GM23338 (cell line): ENCODE data around the gene CACNA1H. TPM values are rescaled to one million over a fixed set of nuclear protein-coding genes. Genes with fewer than 3 reads are reported as not detected.

ENCODE experiments used
- ATAC-seq: fragments of 200-7000 bp; cut with Tn5 transposase; 3 replicates; pipeline ENCODE4 v1.9.1; 2020
- DNase-seq: peaks from one replicate; pipeline ENCODE4 v3.0.0-alpha.2; 2015; ENCODE audit warnings: low spot score
- H2AFZ ChIP-seq: fragments of 200-600 bp; sonication (generic); 2 replicates; pipeline ENCODE4 v1.8.0; 2016; ENCODE audit warnings: antibody characterized with exemption, mild to moderate bottlenecking, moderate library complexity
- H3F3A ChIP-seq: fragments of 200-600 bp; sonication (generic); replicated peaks from 2 replicates; pipeline ENCODE4 v1.8.0; 2017; ENCODE audit warnings: antibody characterized with exemption, mixed run types, low read depth
- H3K27ac ChIP-seq: fragments of 200-600 bp; sonication (generic); 2 replicates; pipeline ENCODE4 v1.6.1; 2016; ENCODE audit warnings: low read depth
- H3K27me3 ChIP-seq: fragments of 200-600 bp; sonication (generic); 2 replicates; pipeline ENCODE4 v1.8.0; 2016; ENCODE audit warnings: mild to moderate bottlenecking, mixed run types, moderate library complexity; ENCODE audit not compliant: insufficient read depth
- H3K36me3 ChIP-seq: fragments of 200-600 bp; sonication (generic); 2 replicates; pipeline ENCODE4 v1.8.0; 2016; ENCODE audit warnings: mild to moderate bottlenecking; ENCODE audit not compliant: insufficient read depth
- H3K4me1 ChIP-seq: fragments of 200-600 bp; sonication (generic); 2 replicates; pipeline ENCODE4 v1.8.0; 2016; ENCODE audit warnings: mild to moderate bottlenecking, moderate library complexity; ENCODE audit not compliant: insufficient read depth
- H3K4me2 ChIP-seq: fragments of 200-600 bp; sonication (generic); 2 replicates; pipeline ENCODE4 v1.7.1; 2017; ENCODE audit warnings: mixed run types
- H3K4me3 ChIP-seq: fragments of 200-600 bp; sonication (generic); 2 replicates; pipeline ENCODE4 v1.6.1; 2016; ENCODE audit warnings: mixed run types
- H3K79me2 ChIP-seq: fragments of 200-600 bp; sonication (generic); replicated peaks from 2 replicates; pipeline ENCODE4 v1.8.0; 2017; ENCODE audit warnings: mild to moderate bottlenecking; ENCODE audit not compliant: insufficient read depth
- H3K9me2 ChIP-seq: fragments of 200-600 bp; sonication (generic); 2 replicates; pipeline ENCODE4 v1.8.0; 2017; ENCODE audit not compliant: insufficient read depth
- H4K20me1 ChIP-seq: fragments of 200-600 bp; sonication (generic); replicated peaks from 2 replicates; pipeline ENCODE4 v1.8.0; 2017; ENCODE audit warnings: mild to moderate bottlenecking; ENCODE audit not compliant: insufficient read depth
- H3K27ac Mint-ChIP-seq: 2 replicates; pipeline ENCODE4 v1.8.0; 2020; ENCODE audit warnings: inconsistent platforms, mild to moderate bottlenecking, moderate library complexity, mixed read lengths
- H3K27me3 Mint-ChIP-seq: 3 replicates; pipeline ENCODE4 v1.8.0; 2022; ENCODE audit warnings: low read depth, mild to moderate bottlenecking, moderate library complexity, mixed read lengths, inconsistent platforms; ENCODE audit not compliant: insufficient read depth, poor library complexity
- H3K36me3 Mint-ChIP-seq: 3 replicates; pipeline ENCODE4 v1.8.0; 2021; ENCODE audit warnings: low read depth, mild to moderate bottlenecking, inconsistent platforms, moderate library complexity, mixed read lengths
- H3K4me1 Mint-ChIP-seq: 3 replicates; pipeline ENCODE4 v1.8.0; 2020; ENCODE audit warnings: mild to moderate bottlenecking, inconsistent platforms, mixed read lengths
- H3K4me3 Mint-ChIP-seq: 3 replicates; pipeline ENCODE4 v1.8.0; 2021; ENCODE audit warnings: moderate library complexity, mild to moderate bottlenecking, inconsistent platforms, mixed read lengths
- H3K9me3 Mint-ChIP-seq: 3 replicates; pipeline ENCODE4 v1.8.0; 2020; ENCODE audit warnings: moderate library complexity, mild to moderate bottlenecking, inconsistent platforms, mixed read lengths
- CTCF ChIP-seq, 2 experiments: fragments of 200-600 bp in 1 of 2; sonication (generic) in 1 of 2; conservative IDR thresholded peaks; 2 replicates each; pipeline versions ENCODE4 v1.5.1 to v1.6.1; 2016 to 2017; ENCODE audit warnings: antibody characterized with exemption in 2 of 2, low read depth in 2 of 2, mild to moderate bottlenecking in 2 of 2, moderate library complexity in 1 of 2
- ETS1 ChIP-seq: IDR thresholded peaks from 2 replicates; pipeline ENCODE4 v1.6.1; 2016; ENCODE audit warnings: antibody characterized with exemption
- EZH2 ChIP-seq: fragments of 200-600 bp; sonication (generic); IDR thresholded peaks from one replicate; pipeline ENCODE4 v1.8.0; 2017; ENCODE audit warnings: antibody characterized with exemption, mild to moderate bottlenecking, low read depth; ENCODE audit not compliant: unreplicated experiment
- ZNF114 ChIP-seq: fragments of 250-450 bp; sonication (Bioruptor Pico); IDR thresholded peaks from 2 replicates; pipeline ENCODE4 v1.5.0; 2020; ENCODE audit warnings: mild to moderate bottlenecking, moderate library complexity
- ZNF462 ChIP-seq: fragments of 250-450 bp; sonication (Bioruptor Pico); IDR thresholded peaks from 2 replicates; pipeline ENCODE4 v1.5.0; 2020; ENCODE audit warnings: mild to moderate bottlenecking, moderate library complexity
- polyA plus RNA-seq: library from polyadenylated mRNA; unstranded; fragments of >200 nt; fragmentation: Nextera tagmentation; extraction: Ambion mirVana; gene quantifications from 2 replicates; pipeline ENCODE4 v1.2.1, GENCODE V29; 2016
- total RNA-seq: library from RNA; depleted of rRNA; stranded (reverse); fragments of >200 nt; shearing (Covaris generic); gene quantifications from 2 replicates; pipeline ENCODE4 v1.2.3, GENCODE V29; 2014

The CACNA1H gene
- total and polyA plus RNA-seq, 2 experiments from 2014 or later: 3.5 to 43.3 TPM

GRCh38 chr16:1209081-1209480 lies 56.2 kb downstream of the CACNA1H start (continued):
- TF ChIP-seq ZNF462 (CRISPR knock-in tag): no peak
- TF ChIP-seq ZNF114 (CRISPR knock-in tag): no peak

GRCh38 chr16:1210461-1210860 lies 57.6 kb downstream of the CACNA1H start:
- no peaks in the 10 kb centered on the region for H3K79me2 ChIP-seq
- H3K36me3 Mint-ChIP-seq: 0 out of 3 replicates have a peak, but pooled peaks cover 3% of the 10 kb centered on the region
- no peaks in the 10 kb centered on the region for H3K4me1 Mint-ChIP-seq
- no peak overlapping the region for H2AFZ ChIP-seq
- no peak overlapping the region for H3K4me3 ChIP-seq
- DNase-seq: no peak
- H3K9me3 Mint-ChIP-seq: no peaks in the 10 kb centered on the region
- no peak overlapping the region for H3K4me3 Mint-ChIP-seq
- no peaks in the 10 kb centered on the region for H3F3A ChIP-seq
- no peak overlapping the region for H3K4me2 ChIP-seq
- H3K27me3 Mint-ChIP-seq: peaks cover 12% of the 10 kb centered on the region
- no peaks in the 10 kb centered on the region for H4K20me1 ChIP-seq
- H3K9me2 ChIP-seq: no peaks in the 10 kb centered on the region
- no peak for ATAC-seq
- H3K36me3 ChIP-seq: no peaks in the 10 kb centered on the region
- no peaks in the 10 kb centered on the region for H3K4me1 ChIP-seq
- H3K27ac ChIP-seq: no peak overlapping the region
- H3K27me3 ChIP-seq: no peaks in the 10 kb centered on the region
- H3K27ac Mint-ChIP-seq: no peak overlapping the region
- TF ChIP-seq EZH2 (no peak), ETS1 (no peak), ZNF462 (CRISPR knock-in tag) (no peak), CTCF (conservative IDR thresholded peaks at IDR 0.05; ENCODE audit: low read depth in 2 of 2) (no peak)
